Peyer's patch (tissue), 4 donors: ENCODE measurements around the gene SLC36A1. TPM values are rescaled to one million over a fixed set of nuclear protein-coding genes. Genes with fewer than 3 reads are reported as not detected.

Experiments used
- DNase-seq, 3 donors: peaks; one replicate each; pipeline ENCODE4 v3.0.0-alpha.2; 2017 to 2019
- H3K27ac ChIP-seq, 4 donors: fragments of 200-600 bp; sonication (generic); one replicate each; pipeline ENCODE4 v1.5.1; 2016 to 2019
- H3K27me3 ChIP-seq, 2 donors: fragments of 200-600 bp; sonication (generic); one replicate each; pipeline ENCODE4 v1.5.1; 2019
- H3K36me3 ChIP-seq, 3 donors: fragments of 200-600 bp; sonication (generic); one replicate each; pipeline ENCODE4 v1.5.1; 2016 to 2019
- H3K4me1 ChIP-seq, 4 donors: fragments of 200-600 bp; sonication (generic); one replicate each; pipeline ENCODE4 v1.5.1; 2016 to 2019
- H3K4me3 ChIP-seq, 4 donors: fragments of 200-600 bp; sonication (generic); 1 replicate in 3 of 4; 2 replicates in 1 of 4; pipeline ENCODE4 v1.5.1; 2016 to 2019; ENCODE audit warnings: mild to moderate bottlenecking in 1 of 4
- H3K9me3 ChIP-seq, 4 donors: fragments of 200-600 bp; sonication (generic); one replicate each; pipeline ENCODE4 v1.5.1; 2016 to 2019; ENCODE audit warnings: mild to moderate bottlenecking in 1 of 4
- POLR2A ChIP-seq, 2 donors: fragments of 450-650 bp; IDR thresholded peaks; one replicate each; pipeline ENCODE4 v1.5.1; 2017; ENCODE audit warnings: antibody characterized with exemption in 2 of 2, mild to moderate bottlenecking in 2 of 2, moderate library complexity in 2 of 2
- small RNA-seq, 2 donors: library from RNA; depleted of rRNA; stranded (forward); fragments of <200 nt; gene quantifications; one replicate each; pipeline ENCODE3, GENCODE V24; 2016
- total RNA-seq, 4 donors: library from RNA; depleted of rRNA; stranded (reverse); fragments of >200 nt; gene quantifications; one replicate each; pipeline ENCODE4 v1.1.0, GENCODE V29; 2016
- TF ChIP-seq, protein P1 (sequence below), 6 experiments: fragments of 450-650 bp in 4 of 6; fragments of 200-600 bp in 2 of 6; sonication (generic) in 1 of 6; IDR thresholded peaks; one replicate each; pipeline ENCODE4 v1.5.1; 2017 to 2019; ENCODE audit warnings: antibody characterized with exemption in 6 of 6, mild to moderate bottlenecking in 3 of 6, moderate library complexity in 1 of 6

SLC36A1 gene
- total RNA-seq, 4 donors from 2014 or later: 23.9 to 171 (median 107) TPM

DNA sequence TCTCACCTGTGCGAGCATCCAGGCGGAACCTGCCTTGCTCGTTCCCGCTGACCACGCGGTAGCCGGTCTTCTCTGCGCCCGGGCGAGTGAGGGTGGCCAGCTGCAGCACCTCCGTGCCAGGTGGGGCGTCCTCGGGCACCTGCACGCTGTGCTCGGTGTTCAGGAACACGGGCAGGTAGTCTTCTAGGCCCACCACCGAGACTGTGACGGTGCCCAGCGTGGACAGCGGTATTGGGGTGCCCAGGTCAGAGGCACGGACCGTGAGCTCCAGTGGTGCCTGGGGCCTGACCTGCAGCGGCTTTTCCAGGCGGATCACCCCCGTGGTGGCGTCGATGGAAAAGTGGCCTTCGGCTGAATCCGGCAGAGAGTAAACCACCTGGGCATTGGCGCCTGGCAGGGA is 84.2 kb downstream of the SLC36A1 start:
- Histone ChIP-seq H3K36me3 (no peaks in the 10 kb centered on the region), H3K27ac (no peak overlapping the region), H3K4me3 (no peak overlapping the region), H3K9me3 (no peaks in the 10 kb centered on the region), H3K27me3 (no peaks in the 10 kb centered on the region), H3K4me1 (no peaks in the 10 kb centered on the region)
- TF ChIP-seq, protein P1, sequence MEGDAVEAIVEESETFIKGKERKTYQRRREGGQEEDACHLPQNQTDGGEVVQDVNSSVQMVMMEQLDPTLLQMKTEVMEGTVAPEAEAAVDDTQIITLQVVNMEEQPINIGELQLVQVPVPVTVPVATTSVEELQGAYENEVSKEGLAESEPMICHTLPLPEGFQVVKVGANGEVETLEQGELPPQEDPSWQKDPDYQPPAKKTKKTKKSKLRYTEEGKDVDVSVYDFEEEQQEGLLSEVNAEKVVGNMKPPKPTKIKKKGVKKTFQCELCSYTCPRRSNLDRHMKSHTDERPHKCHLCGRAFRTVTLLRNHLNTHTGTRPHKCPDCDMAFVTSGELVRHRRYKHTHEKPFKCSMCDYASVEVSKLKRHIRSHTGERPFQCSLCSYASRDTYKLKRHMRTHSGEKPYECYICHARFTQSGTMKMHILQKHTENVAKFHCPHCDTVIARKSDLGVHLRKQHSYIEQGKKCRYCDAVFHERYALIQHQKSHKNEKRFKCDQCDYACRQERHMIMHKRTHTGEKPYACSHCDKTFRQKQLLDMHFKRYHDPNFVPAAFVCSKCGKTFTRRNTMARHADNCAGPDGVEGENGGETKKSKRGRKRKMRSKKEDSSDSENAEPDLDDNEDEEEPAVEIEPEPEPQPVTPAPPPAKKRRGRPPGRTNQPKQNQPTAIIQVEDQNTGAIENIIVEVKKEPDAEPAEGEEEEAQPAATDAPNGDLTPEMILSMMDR (IDR thresholded peaks at IDR 0.05): no peak
- no peak for TF ChIP-seq POLR2A (IDR thresholded peaks at IDR 0.05)
- DNase-seq: no peak

DNA sequence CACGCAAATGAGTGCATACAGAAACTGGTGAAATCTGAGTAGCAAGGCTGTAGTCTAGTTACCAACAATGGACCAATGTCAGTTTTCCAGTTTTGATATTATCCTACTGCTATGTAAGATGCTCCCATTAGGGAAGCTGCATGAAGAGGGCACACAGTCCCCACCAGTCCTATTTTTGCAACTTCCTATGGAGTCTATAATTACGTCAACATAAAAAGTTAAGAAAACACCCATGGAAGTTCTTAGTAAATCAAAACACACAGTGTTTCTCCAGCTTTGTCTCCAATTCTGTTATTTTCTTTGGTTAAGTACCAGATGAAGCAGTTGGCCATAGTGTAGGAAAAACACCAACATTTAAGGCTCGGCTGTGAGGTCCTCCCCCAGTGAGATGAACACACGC is 85.0 kb downstream of the SLC36A1 start:
- no peaks in the 10 kb centered on the region for H3K4me1 ChIP-seq
- no peak for DNase-seq
- H3K36me3 ChIP-seq: no peaks in the 10 kb centered on the region
- H3K4me3 ChIP-seq: no peak overlapping the region
- TF ChIP-seq, protein P1 (IDR thresholded peaks at IDR 0.05): no peak
- TF ChIP-seq POLR2A (IDR thresholded peaks at IDR 0.05): no peak
- no peaks in the 10 kb centered on the region for H3K9me3 ChIP-seq
- H3K27ac ChIP-seq: no peak overlapping the region
- no peaks in the 10 kb centered on the region for H3K27me3 ChIP-seq

DNA sequence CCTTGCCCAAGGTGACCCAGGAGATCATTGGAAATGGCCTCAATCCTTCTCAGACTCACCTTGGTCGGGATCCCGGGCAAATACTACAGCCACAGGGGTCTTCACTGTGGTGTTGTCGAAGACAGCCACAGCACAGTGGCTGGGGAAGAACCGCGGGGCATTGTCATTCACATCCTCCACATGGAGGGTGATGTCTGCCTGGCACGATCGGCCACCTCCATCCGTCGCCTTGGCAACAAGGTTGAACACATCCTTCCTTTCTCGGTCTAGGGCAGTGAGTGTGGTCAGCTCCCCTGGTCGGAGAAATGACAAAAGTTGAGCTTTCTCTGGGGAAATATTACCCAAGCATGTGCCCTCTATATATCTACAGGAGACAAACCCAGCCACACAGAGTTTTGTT is 86.9 kb downstream of the SLC36A1 start:
- H3K27ac ChIP-seq: no peak overlapping the region
- H3K27me3 ChIP-seq: no peaks in the 10 kb centered on the region
- H3K9me3 ChIP-seq: no peaks in the 10 kb centered on the region
- no peak for DNase-seq
- H3K4me1 ChIP-seq: no peaks in the 10 kb centered on the region
- no peak for TF ChIP-seq POLR2A (IDR thresholded peaks at IDR 0.05)
- TF ChIP-seq, protein P1 (IDR thresholded peaks at IDR 0.05): no peak
- no peaks in the 10 kb centered on the region for H3K36me3 ChIP-seq
- H3K4me3 ChIP-seq: no peak overlapping the region

DNA sequence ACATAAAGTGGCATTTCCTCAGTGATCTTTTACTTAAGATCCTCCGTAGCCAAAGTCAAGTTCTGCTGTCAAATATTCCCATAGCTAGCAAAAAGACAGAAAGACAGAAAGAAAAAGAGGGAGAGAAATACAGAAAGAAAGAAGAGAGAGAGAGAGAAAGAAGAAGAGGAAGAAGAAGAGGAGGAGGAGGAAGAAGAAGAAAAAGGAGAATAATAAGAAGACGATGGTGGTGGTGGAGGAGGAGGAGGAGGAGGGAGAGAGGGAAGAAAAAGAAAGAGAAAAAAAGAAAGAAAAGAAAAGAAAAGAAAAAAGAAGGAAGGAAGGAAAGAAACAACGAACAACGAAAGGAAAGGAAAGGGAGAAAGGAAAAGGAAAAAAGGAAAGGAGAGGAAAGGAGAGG is 89.6 kb downstream of the SLC36A1 start:
- H3K27ac ChIP-seq: no peak overlapping the region
- DNase-seq: no peak

DNA sequence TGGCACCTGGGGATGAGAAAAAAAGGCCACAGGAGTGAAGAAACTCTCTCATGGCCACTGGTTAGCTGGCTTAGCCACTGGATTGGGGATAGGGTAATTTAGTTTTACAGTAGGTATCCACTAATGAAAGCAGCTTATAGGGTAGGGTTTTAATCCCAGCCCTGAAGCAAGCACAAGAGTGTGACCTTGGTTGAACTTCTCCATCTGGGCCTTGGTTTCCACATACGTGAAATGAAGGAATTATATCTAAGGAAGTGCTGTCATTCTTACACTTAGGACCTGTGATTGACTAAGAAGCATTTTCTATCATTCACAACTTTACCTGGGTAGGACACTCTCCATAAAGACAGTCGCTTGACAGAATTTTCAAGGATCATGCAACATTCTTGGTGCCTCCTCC is 94.2 kb downstream of the SLC36A1 start:
- Histone ChIP-seq H3K4me1 (no peaks in the 10 kb centered on the region), H3K4me3 (no peak overlapping the region), H3K9me3 (no peaks in the 10 kb centered on the region), H3K36me3 (no peaks in the 10 kb centered on the region), H3K27me3 (no peaks in the 10 kb centered on the region), H3K27ac (no peak overlapping the region)
- TF ChIP-seq POLR2A (IDR thresholded peaks at IDR 0.05): no peak
- TF ChIP-seq, protein P1 (IDR thresholded peaks at IDR 0.05): no peak
- DNase-seq: no peak

More for the DNA sequence above, 89.6 kb downstream of the SLC36A1 start:
- Histone ChIP-seq H3K4me1 (no peaks in the 10 kb centered on the region), H3K27me3 (no peaks in the 10 kb centered on the region), H3K9me3 (no peaks in the 10 kb centered on the region), H3K36me3 (no peaks in the 10 kb centered on the region), H3K4me3 (no peak overlapping the region)
- TF ChIP-seq, protein P1 (IDR thresholded peaks at IDR 0.05): no peak
- TF ChIP-seq POLR2A (IDR thresholded peaks at IDR 0.05): no peak

Small RNA genes lying within 50 kb of the gene (small RNA-seq; reads per million reads assigned to genes)
- 0 reads per million in 2 donors for gene MIR6499
- gene RNA5SP197: 0 reads per million in 2 donors

Other genes starting within 250 kb of the SLC36A1 start
- 10 to 100 TPM; 15.8 to 86.6 (median 33.3) TPM for gene CCDC69, start 223.5 kb upstream of the SLC36A1 start, total RNA-seq
- gene GM2A, start 194.4 kb upstream of the SLC36A1 start, total RNA-seq: 10 to 100 TPM; 15.1 to 27.2 (median 16.8) TPM
- not detected for gene SLC36A3, start 143.8 kb upstream of the SLC36A1 start, total RNA-seq
- not detected for gene SLC36A2, start 100.0 kb upstream of the SLC36A1 start, total RNA-seq
- under 1 TPM in 1 of 4 donors, not detected in 3; under 0.01 TPM for gene FAT2, start 143.7 kb downstream of the SLC36A1 start, total RNA-seq
- 100 to 1,000 TPM in 1 of 4 donors, 10 to 100 TPM in 3; 47.6 to 177 (median 68.6) TPM for gene SPARC, start 239.3 kb downstream of the SLC36A1 start, total RNA-seq